ENCODE results near the gene CENPX. TPM values are rescaled to one million over a fixed set of nuclear protein-coding genes. Genes with fewer than 3 reads are reported as not detected.

Gene CENPX
- total RNA-seq (2021; ENCODE audit: unreplicated experiment) (187 TPM), Bru-seq, nascent RNA (percentile 70 among the genes with signal in this experiment), BruChase-seq, experiment 1, labeled RNA remaining after a 2-hour chase (percentile 73 among the genes with signal in this experiment), BruChase-seq, experiment 2, labeled RNA remaining after a 6-hour chase (percentile 80 among the genes with signal in this experiment)
- 198 TPM for polyA plus RNA-seq (2012; ENCODE audit: insufficient read length)
- long read RNA-seq, transcript CENPX-205 (4 exons, 752 nt), result minor isoform, 6 of 225 reads
- long read RNA-seq, transcript CENPX-202 (5 exons, 805 nt), result minor isoform, 23 of 225 reads
- long read RNA-seq, transcript CENPX-201 (4 exons, 751 nt), result major isoform, 137 of 225 reads
- long read RNA-seq, transcript CENPX-206 (4 exons, 710 nt), result minor isoform, 12 of 225 reads
- long read RNA-seq, partial matches to known transcripts, result 22 of 225 reads
- long read RNA-seq, other reads (novel, unspliced or antisense), result 18 of 225 reads

- ChIA-PET POLR2A (no interaction called here), CTCF (interaction anchor here (0.5 to 5.3 kb wide), 6 partner anchors 8 to 103 kb away, joined by 3 to 37 read pairs (median 4); partner anchors contain the start of genes DCXR and NOTUM)
- Histone ChIP-seq H3K27ac (ENCODE audit: low read length) (peak within 1 kb of the TSS; percentile 74), H3K36me3 (ENCODE audit: control insufficient read depth, insufficient read depth, low read length) (no peaks in the 10 kb centered on the region; the same call in 1 of the 2 replicates), H3K9me3 (ENCODE audit: control insufficient read depth, insufficient read depth, low read depth, low read length) (no peaks in the 10 kb centered on the region), H3K4me3 (ENCODE audit: low read depth in 2 of 2, low read length in 2 of 2) (peak within 1 kb of the TSS; percentile 65 to 84), H3K4me1 (ENCODE audit: control insufficient read depth, insufficient read depth, low read length) (peaks cover 38% of the 10 kb centered on the region), H3K27me3 (ENCODE audit: control insufficient read depth, insufficient read depth, low read length) (no peaks in the 10 kb centered on the region)
- in situ Hi-C loops (cut with HindIII; ENCODE audit: low pct_unique_long_range_greater_than_20kb, low sequenced_read_pairs), result no loop called here
- TF ChIP-seq POLR2AphosphoS5 (IDR thresholded peaks at IDR 0.05; ENCODE audit: low read depth, low read length), result peak; percentile 51; the same call in 1 of the 2 replicates
- TF ChIP-seq TCF7L2 (IDR thresholded peaks at IDR 0.05; ENCODE audit: low read depth, low read length), result no peak
- TF ChIP-seq SIN3A (IDR thresholded peaks at IDR 0.05; ENCODE audit: borderline replicate concordance, insufficient read depth, low read depth, low read length), result peak; percentile 78; the same call in 1 of the 2 replicates
- 0 out of 4 replicates have a peak, but pooled peaks of 1 of the 2 experiments have one; percentile 24 for TF ChIP-seq REST (IDR thresholded peaks at IDR 0.05; ENCODE audit: insufficient read depth in 1 of 2, low read depth in 2 of 2, low read length in 1 of 2)
- TF ChIP-seq CTCF (IDR thresholded peaks at IDR 0.05), result no peak
- TSS peak; percentile 91 for BruUV-seq (replicated peaks)
- DNase-seq (ENCODE audit: low read depth, low spot score) (no peak), ATAC-seq (peak; percentile 76)
- intact Hi-C loops (cut with micrococcal nuclease; ENCODE audit: unreplicated experiment), result loop anchor here (10.0 kb wide), 1 partner anchor 158 kb away; the partner anchor contains the start of gene P4HB
These were observed at the start of gene CENPX for GRCh38 chr17:82022310-82022980. TSS of gene CENPX (minus strand) at chr17:82022878. CDS start at chr17:82022861, 17 bp downstream.

GRCh38 chr17:82070611-82071010 lies 47.9 kb upstream of the CENPX start:
- ATAC-seq (no peak), DNase-seq (ENCODE audit: low read depth, low spot score) (no peak)
- POLR2A ChIA-PET, result interaction anchor here (0.6 kb wide), 1 partner anchor 32 kb away, joined by 3 read pairs; no protein-coding TSS in a partner anchor
- Histone ChIP-seq H3K9me3 (ENCODE audit: control insufficient read depth, insufficient read depth, low read depth, low read length) (no peaks in the 10 kb centered on the region), H3K4me3 (ENCODE audit: low read depth in 2 of 2, low read length in 2 of 2) (no peak overlapping the region), H3K36me3 (ENCODE audit: control insufficient read depth, insufficient read depth, low read length) (no peaks in the 10 kb centered on the region), H3K4me1 (ENCODE audit: control insufficient read depth, insufficient read depth, low read length) (peaks cover 4% of the 10 kb centered on the region; the same call in 1 of the 2 replicates), H3K27ac (ENCODE audit: low read length) (no peak overlapping the region), H3K27me3 (ENCODE audit: control insufficient read depth, insufficient read depth, low read length) (no peaks in the 10 kb centered on the region)
- intact Hi-C loops (cut with micrococcal nuclease; ENCODE audit: unreplicated experiment) (no loop called here), in situ Hi-C loops (cut with HindIII; ENCODE audit: low pct_unique_long_range_greater_than_20kb, low sequenced_read_pairs) (no loop called here)
- CTCF ChIA-PET, result no interaction called here
- TF ChIP-seq SIN3A (IDR thresholded peaks at IDR 0.05; ENCODE audit: borderline replicate concordance, insufficient read depth, low read depth, low read length), result no peak
- no peak for TF ChIP-seq CTCF (IDR thresholded peaks at IDR 0.05)
- no peak for TF ChIP-seq REST (IDR thresholded peaks at IDR 0.05; ENCODE audit: insufficient read depth in 1 of 2, low read depth in 2 of 2, low read length in 1 of 2)
- TF ChIP-seq TCF7L2 (IDR thresholded peaks at IDR 0.05; ENCODE audit: low read depth, low read length), result no peak
- TF ChIP-seq POLR2AphosphoS5 (IDR thresholded peaks at IDR 0.05; ENCODE audit: low read depth, low read length), result no peak
- no TSS peak for BruUV-seq (replicated peaks)
